CD4-positive, alpha-beta T cell (primary cell): ENCODE measurements around the gene TSKU. TPM values are rescaled to one million over a fixed set of nuclear protein-coding genes. Genes with fewer than 3 reads are reported as not detected.
A peak's percentile ranks its signal among the peaks of the same experiment; 100 is the strongest.

Experiments
- ATAC-seq: fragments of 200-7000 bp; cut with Tn5 transposase; one replicate; pipeline ENCODE4 v1.10.0; 2022; ENCODE audit warnings: mild to moderate bottlenecking; ENCODE audit not compliant: poor library complexity
- CTCF ChIA-PET: fragments of 350-600 bp; sonication (Branson Sonifier 250); formaldehyde crosslinking; loops from one replicate; lab custom pipeline; 2021; ENCODE audit warnings: antibody characterized with exemption, inconsistent platforms; lab: Charles Lee
- POLR2A ChIA-PET: fragments of 350-600 bp; sonication (Branson Sonifier 250); formaldehyde crosslinking; loops from one replicate; lab custom pipeline; 2021; ENCODE audit warnings: antibody characterized with exemption, inconsistent platforms; lab: Charles Lee
- DNase-seq, 14 experiments: peaks; one replicate each; pipeline ENCODE4 v3.0.0-alpha.2; 2013 to 2020; ENCODE audit warnings: mixed read lengths in 2 of 14
- H3K27ac ChIP-seq, 2 donors: one replicate each; pipeline versions ENCODE4 v1.5.1 to v1.7.0; 2013; ENCODE audit warnings: low read length in 2 of 2, low read depth in 1 of 2, mild to moderate bottlenecking in 1 of 2
- H3K27me3 ChIP-seq, 2 experiments: 1 replicate in 1 of 2; 2 replicates in 1 of 2; pipeline versions ENCODE4 v1.6.1 to v1.7.0; 2013; ENCODE audit warnings: low read length in 2 of 2, control low read depth in 1 of 2, mild to moderate bottlenecking in 1 of 2, moderate library complexity in 1 of 2; ENCODE audit not compliant: insufficient read depth in 2 of 2, control insufficient read depth in 1 of 2
- H3K36me3 ChIP-seq: one replicate; pipeline ENCODE4 v1.6.1; 2013; ENCODE audit warnings: low read length, control low read depth; ENCODE audit not compliant: insufficient read depth
- H3K4me1 ChIP-seq: one replicate; pipeline ENCODE4 v1.6.1; 2013; ENCODE audit warnings: low read length, control low read depth; ENCODE audit not compliant: insufficient read depth
- H3K4me3 ChIP-seq: one replicate; pipeline ENCODE4 v1.5.1; 2013; ENCODE audit warnings: mild to moderate bottlenecking, low read length, moderate library complexity
- H3K9me3 ChIP-seq, 2 experiments: 1 replicate in 1 of 2; 2 replicates in 1 of 2; pipeline versions ENCODE4 v1.6.1 to v1.7.0; 2013; ENCODE audit warnings: low read length in 2 of 2, mild to moderate bottlenecking in 2 of 2, control low read depth in 1 of 2, moderate library complexity in 1 of 2; ENCODE audit not compliant: control insufficient read depth in 1 of 2, insufficient read depth in 1 of 2
- H3K27ac Mint-ChIP-seq: one replicate; pipeline ENCODE4 v1.8.0; 2020; ENCODE audit warnings: mixed read lengths
- H3K27me3 Mint-ChIP-seq: one replicate; pipeline ENCODE4 v1.8.0; 2021; ENCODE audit warnings: mixed read lengths
- H3K36me3 Mint-ChIP-seq: one replicate; pipeline ENCODE4 v1.8.0; 2021; ENCODE audit warnings: low read depth, mixed read lengths
- H3K4me1 Mint-ChIP-seq: one replicate; pipeline ENCODE4 v1.8.0; 2021; ENCODE audit warnings: low read depth, mixed read lengths
- H3K4me3 Mint-ChIP-seq: one replicate; pipeline ENCODE4 v1.8.0; 2020; ENCODE audit warnings: mild to moderate bottlenecking, mixed read lengths
- H3K9me3 Mint-ChIP-seq: one replicate; pipeline ENCODE4 v1.8.0; 2020; ENCODE audit warnings: mixed read lengths
- intact Hi-C, 2 experiments: fragments of 100-400 bp; cut with DNase I in 1 of 2; cut with micrococcal nuclease in 1 of 2; formaldehyde crosslinking; loops; one replicate each; pipeline versions ENCODE4 v1.15.1 to v1.9.0; 2023 to 2025; cut with DNase I, micrococcal nuclease
- total RNA-seq, 174 experiments: library from RNA in 2 of 174; stranded (reverse) in 2 of 174; gene quantifications; one replicate each; pipeline ENCODE4 v1.2.3 and lab custom pipeline; 2021 to 2026
- TF ChIP-seq, protein P1 (sequence below): fragments of 200-600 bp; IDR thresholded peaks from one replicate; pipeline ENCODE4 v1.8.0; 2022; ENCODE audit warnings: antibody characterized with exemption, mild to moderate bottlenecking

The TSKU gene
- total RNA-seq, 2 experiments from 2014 or later = 0.06 TPM; not detected in 1

DNA sequence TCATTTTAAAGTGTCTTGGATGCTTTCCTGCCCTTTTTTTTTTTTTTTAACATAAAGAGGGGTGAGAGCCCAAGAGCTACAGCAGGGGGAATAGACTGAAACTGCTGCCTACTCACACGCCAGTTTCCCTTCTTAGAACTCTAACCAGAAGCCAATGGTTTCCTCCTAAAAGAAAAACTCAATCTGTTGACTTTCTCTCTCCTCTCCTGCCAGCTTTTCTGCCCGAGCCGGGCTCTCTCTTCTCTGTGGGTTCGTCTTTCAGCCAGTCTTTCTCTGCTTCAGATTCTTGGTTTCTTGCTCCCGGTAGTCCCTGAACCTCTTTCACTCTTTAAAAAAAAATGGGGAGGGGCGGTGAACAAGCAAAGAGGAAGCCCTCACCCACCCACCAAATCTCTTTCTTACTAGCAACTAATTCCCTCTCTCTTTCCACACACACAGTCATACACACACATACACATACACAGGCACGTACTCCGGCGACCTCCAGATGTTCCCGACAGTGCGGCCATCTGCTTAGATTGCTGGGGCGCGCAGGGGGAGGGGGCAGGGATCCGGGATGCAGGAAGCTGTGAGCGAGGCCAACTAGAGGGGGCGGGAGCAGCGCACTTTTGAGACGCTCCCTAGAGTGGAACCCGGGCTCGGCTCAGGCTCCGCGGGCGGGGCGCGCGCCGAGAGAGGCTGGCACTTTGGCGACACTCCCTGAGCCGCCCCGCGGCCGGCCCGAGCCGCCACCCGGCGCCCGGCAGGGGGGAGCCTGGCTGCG, 444 bp upstream of the TSKU start:
- no peaks in the 10 kb centered on the region for H3K36me3 Mint-ChIP-seq
- peaks cover 61% of the 10 kb centered on the region for H3K27me3 Mint-ChIP-seq
- DNase-seq = peak in 5 of 14 experiments; percentile 5 to 37 (median 24)
- ChIA-PET POLR2A (no interaction called here), CTCF (no interaction called here)
- TF ChIP-seq, protein P1, sequence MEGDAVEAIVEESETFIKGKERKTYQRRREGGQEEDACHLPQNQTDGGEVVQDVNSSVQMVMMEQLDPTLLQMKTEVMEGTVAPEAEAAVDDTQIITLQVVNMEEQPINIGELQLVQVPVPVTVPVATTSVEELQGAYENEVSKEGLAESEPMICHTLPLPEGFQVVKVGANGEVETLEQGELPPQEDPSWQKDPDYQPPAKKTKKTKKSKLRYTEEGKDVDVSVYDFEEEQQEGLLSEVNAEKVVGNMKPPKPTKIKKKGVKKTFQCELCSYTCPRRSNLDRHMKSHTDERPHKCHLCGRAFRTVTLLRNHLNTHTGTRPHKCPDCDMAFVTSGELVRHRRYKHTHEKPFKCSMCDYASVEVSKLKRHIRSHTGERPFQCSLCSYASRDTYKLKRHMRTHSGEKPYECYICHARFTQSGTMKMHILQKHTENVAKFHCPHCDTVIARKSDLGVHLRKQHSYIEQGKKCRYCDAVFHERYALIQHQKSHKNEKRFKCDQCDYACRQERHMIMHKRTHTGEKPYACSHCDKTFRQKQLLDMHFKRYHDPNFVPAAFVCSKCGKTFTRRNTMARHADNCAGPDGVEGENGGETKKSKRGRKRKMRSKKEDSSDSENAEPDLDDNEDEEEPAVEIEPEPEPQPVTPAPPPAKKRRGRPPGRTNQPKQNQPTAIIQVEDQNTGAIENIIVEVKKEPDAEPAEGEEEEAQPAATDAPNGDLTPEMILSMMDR = no peak
- no peaks in the 10 kb centered on the region for H3K9me3 Mint-ChIP-seq
- no peak overlapping the region for H3K27ac Mint-ChIP-seq
- H3K4me1 Mint-ChIP-seq = no peaks in the 10 kb centered on the region
- peaks cover 32 to 41% of the 10 kb centered on the region in 2 experiments for H3K27me3 ChIP-seq
- intact Hi-C loops = no loop called here
- peaks cover 20% of the 10 kb centered on the region for H3K4me1 ChIP-seq
- no peaks in the 10 kb centered on the region for H3K36me3 ChIP-seq
- H3K4me3 ChIP-seq = peak overlapping the region; percentile 41
- ATAC-seq = peak; percentile 37
- H3K9me3 ChIP-seq = peaks cover 0 to 8% of the 10 kb centered on the region in 2 experiments
- H3K27ac ChIP-seq = no peak overlapping the region
- peak overlapping the region; percentile 78 for H3K4me3 Mint-ChIP-seq

DNA sequence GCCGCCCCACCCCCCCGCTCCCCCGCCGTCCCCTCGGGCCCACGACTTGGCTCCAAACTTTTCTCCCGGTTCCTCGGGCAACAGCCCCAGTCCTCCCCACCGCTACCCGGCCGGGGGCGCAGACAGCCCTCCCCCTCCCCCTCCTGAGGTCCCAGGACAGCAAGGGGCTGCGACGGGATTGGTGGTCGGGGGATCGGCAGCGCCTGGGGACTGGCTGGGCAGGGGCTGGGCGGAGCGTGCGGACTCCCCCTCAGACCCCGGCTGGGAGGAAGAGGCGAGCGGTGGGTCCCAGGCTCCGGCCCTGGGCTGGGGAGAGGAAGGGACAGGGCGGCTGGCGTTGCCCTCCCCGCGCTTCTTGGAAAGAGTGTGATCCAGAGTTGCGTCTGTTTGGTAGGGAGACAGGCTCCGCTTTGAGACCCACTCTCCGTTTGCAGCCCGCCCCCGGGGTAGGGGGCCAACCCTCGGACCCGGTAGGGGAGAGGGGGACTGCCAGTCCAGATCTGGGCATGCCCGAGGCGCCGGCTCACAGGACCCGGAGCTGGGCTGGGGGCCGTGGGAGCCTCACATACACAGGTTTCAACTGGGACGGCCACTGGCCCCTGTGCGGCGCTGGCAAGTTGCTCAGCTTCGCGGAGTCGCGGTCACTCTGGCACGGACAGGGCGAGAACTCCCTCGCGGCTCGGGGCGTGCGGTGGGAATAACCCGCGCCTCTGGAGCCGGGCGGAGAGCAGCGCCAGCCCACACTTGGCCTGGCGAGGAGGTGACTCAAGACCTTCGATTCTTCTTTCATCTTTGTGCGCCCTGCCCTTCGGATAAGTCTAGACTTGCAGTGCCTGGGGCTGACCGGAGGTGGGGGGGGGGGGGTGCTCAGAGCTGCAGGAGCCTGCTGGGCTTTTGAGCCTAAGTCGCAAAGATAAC, 999 bp downstream of the TSKU start:
- Mint-ChIP-seq H3K27ac (no peak overlapping the region), H3K36me3 (no peaks in the 10 kb centered on the region), H3K9me3 (no peaks in the 10 kb centered on the region), H3K4me3 (no peak overlapping the region), H3K4me1 (no peaks in the 10 kb centered on the region), H3K27me3 (peaks cover 50% of the 10 kb centered on the region)
- POLR2A ChIA-PET = no interaction called here
- no peaks in the 10 kb centered on the region for H3K36me3 ChIP-seq
- DNase-seq (no peak), ATAC-seq (no peak)
- peaks cover 20% of the 10 kb centered on the region for H3K4me1 ChIP-seq
- H3K4me3 ChIP-seq = peak overlapping the region; percentile 47
- peaks cover 0 to 8% of the 10 kb centered on the region in 2 experiments for H3K9me3 ChIP-seq
- CTCF ChIA-PET = no interaction called here
- intact Hi-C loops = no loop called here
- H3K27ac ChIP-seq = no peak overlapping the region
- TF ChIP-seq, protein P1 = no peak
- H3K27me3 ChIP-seq = peaks cover 32 to 33% of the 10 kb centered on the region in 2 experiments

DNA sequence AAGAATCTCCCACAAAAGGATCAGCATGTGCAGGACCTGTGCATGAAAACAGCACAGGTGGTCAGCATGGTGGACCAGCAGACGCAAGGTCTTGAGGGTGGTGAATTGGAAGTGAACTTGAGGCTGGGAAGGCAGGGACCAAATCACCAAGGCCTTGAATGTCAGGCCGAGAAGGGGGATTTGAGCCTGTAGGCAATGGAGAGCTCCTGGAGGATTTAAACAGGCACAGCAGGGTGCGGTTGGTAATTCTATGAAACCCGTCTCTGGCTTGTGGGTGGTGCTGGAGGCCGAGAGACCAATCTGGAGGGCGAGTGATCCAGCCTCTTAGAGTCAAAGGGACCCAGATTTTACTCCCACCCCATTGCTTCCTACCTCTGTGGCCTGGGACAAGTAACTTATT, 2.4 kb downstream of the TSKU start:
- ChIA-PET CTCF (no interaction called here), POLR2A (no interaction called here)
- Histone ChIP-seq H3K36me3 (no peaks in the 10 kb centered on the region), H3K4me3 (no peak overlapping the region), H3K9me3 (peaks cover 0 to 8% of the 10 kb centered on the region in 2 experiments), H3K27me3 (peaks cover 24 to 29% of the 10 kb centered on the region in 2 experiments), H3K27ac (no peak overlapping the region), H3K4me1 (peaks cover 20% of the 10 kb centered on the region)
- Mint-ChIP-seq H3K36me3 (no peaks in the 10 kb centered on the region), H3K27ac (no peak overlapping the region), H3K27me3 (peaks cover 39% of the 10 kb centered on the region), H3K4me3 (peak overlapping the region; percentile 34), H3K9me3 (no peaks in the 10 kb centered on the region), H3K4me1 (no peaks in the 10 kb centered on the region)
- ATAC-seq (no peak), DNase-seq (no peak)
- TF ChIP-seq, protein P1 = no peak
- intact Hi-C loops = no loop called here
